ENCODE measurements around the gene DOC2B.
"Not testable (repeated sequence)": the region's sequence is repeated elsewhere in the genome, so short reads cannot be mapped to it uniquely, and the experiment has no call there.

Gene DOC2B

DNA sequence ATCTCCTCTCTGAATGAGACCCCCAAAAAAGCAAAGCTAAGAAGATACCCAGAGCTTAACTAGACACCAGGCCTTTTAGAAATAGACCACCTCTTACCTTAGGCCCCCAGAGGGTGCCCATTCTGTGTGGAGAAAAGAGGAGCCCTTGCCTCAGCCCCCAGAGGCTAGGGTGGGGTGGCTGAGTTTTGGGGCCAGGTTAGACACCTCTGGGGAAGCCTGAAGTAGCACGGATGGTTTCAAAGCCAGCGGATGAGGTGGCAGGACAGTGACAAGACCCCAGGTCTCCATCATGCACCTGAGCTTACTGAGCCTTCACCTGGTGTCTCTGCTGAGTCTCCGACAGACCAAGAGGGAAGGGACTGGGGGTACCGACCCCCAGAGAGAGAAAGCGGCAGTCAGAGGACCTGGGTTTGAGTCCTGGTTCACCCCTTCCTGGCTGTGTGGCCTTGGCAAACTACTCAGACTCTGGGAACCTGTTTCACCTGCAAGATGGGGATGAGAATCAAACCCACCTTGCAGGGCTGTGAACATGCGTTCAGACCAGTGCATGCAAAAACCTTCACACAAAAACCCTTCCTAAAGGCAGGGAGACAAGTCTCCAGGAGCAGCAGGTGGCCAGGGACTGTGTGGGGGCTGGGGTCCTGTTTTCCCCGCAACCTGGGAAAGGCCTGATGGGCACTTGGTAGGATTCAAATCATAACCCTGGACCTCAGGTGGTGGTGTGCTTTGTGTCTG is 36.3 kb downstream of the DOC2B start:
- ATAC-seq, result no peak

DNA sequence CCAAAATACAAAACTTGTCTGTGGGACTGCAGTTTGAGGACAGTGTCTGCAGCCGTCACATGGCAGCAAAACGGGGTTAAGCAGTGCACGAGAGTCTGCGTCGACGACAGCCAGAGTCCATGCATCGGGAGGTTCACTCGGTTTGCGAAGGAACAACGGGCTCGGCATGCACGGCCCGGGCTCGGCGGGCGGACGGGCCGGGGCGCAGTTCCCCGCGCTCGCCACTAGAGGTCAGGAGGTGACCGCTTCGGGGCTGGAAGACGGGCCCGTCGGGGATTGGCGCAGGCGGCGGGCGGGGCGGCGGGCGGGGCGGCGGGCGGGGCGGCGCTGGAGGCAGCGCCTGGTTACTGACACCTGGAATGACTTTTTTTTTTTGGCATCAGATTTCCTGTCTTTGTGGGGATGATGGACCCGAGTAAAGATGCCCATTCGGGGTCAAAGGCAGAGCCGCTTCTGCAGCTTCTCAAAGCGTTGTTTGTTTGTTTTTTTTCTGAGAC is 37.6 kb downstream of the DOC2B start:
- DNase-seq (peak; percentile 92), ATAC-seq (peak; percentile 76)

More for the DNA sequence above, 36.3 kb downstream of the DOC2B start:
- no peak for DNase-seq

DNA sequence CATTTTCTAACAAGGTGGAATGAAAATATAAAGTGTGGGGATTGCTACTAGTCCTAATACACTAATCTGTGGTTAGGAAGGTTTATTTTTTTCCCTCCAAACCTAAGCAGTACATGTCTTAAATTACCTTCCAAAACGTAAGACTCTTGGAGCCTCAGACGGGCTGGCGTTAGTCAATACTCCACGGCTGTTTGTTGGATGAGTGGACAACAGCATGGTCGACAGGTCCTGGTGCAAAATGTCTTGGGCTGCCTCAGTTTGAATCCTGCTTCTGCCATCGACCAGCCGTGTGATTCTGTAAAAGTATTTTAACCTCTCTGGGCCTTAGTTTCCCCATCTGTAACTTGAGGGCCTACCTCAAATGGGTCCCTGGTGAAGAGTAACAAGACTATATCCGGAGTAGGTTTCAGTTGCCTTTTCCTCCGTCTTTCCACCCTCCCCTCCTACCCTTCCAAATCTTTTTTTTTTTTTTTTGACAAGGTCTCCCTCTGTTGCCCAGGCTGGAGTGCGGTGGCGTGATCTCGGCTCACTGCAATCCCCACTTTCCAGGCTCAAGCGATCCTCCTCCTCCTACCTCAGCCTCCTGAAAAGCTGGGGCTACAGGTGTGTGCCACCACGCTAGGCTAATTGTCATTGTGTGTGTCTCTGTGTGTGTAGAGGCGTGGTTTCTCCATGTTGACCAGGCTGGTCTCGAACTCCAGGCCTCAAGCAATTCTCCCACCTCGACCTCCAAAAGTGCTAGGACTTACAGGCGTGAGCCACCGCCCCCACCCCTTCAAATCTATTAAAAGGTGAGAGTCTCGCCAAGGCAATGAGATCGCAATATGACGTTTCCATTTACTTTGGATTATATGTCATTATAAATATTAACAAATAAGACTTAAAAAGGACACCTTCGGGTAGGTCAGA is 38.3 kb downstream of the DOC2B start:
- no peak for ATAC-seq
- DNase-seq, result no peak

DNA sequence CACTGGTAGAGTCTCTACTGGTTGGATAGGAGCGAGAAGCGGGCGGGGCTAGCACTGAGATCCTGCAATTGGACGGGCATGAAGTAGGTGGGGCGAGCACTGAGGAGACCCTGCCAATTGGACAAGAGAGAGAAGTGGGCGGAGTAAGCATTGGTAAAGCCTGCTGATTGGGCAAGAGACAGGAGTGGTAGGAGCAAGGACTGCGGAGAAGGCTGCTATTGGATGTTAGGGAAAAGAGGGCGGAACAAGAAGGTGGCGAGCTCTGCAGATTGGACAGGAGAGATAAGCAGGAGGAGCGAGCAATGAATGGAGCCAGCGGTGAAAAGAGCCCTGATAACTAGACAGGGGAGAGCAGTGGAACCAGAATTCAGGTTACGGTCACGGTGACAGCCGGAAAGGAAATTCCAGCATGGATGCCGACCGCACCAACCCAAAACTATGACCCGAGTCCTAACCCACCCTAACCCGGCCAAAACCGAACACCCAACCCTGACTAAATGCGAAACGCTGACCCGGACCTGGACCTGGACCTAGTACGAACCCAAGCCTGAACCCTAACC is 39.3 kb downstream of the DOC2B start:
- peak; percentile 35 for DNase-seq

DNA sequence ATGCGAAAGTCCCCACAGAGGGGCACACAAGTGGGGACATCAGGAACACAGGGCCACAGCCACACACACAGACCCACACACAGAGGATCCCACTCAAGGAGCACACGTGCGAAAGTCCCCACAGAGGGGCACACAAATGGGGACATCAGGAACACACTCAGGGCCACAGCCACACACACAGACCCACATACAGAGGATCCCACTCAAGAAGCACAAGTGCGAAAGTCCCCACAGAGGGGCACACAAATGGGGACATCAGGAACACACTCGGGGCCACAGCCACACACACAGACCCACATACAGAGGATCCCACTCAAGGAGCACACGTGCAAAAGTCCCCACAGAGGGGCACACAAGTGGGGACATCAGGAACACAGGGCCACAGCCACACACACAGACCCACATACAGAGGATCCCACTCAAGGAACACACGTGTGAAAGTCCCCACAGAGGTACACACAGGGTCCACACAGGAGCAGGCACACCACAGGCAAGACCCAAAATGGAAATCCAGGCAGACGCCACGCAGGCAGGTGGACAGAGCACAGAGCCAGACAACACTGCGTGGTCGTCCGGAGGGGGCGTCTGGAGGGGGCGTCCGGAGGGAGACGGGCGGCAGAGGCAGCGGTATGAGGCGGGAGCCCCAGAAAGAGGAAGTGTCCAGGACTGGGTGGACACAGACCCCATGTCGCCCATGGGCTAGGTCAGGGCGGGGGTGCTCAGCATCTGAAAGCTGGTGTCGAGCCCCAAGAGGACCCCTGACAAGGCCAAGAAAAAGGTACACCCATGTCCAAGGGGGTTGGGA is 41.8 kb downstream of the DOC2B start:
- not testable (repeated sequence) for DNase-seq, ATAC-seq

More for the DNA sequence above, 39.3 kb downstream of the DOC2B start:
- no peak for ATAC-seq

DNA sequence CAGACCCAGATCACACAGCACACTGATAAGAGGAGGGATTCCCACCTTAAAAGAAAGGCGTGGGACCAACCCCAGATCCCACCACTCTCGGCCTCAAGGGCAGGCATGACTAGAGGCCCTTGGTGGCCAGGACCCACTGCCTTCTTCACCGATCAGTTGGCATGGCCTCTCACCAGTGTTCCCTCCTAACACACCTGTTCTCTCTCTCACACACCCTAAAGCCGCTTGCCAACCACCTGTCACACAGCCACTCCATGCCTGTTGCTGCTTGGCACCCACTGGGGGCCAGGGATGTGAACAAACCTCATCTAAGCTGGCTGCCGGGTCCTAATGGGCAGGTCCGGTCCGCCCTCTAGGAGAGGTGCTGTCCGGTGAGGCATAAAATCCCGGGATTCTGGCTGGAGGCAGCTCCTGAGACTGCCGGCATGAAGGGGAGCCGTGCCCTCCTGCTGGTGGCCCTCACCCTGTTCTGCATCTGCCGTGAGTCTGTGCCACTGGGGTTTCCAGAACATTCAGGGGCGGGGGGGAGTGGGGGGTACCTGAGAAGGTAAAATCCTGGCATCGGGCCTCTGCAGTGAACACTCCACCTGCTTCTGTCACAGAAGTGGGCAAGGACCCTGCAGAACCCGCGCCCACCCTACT is 44.2 kb downstream of the DOC2B start, which contains the start of gene SCGB1C2:
Gene SCGB1C2, plus strand, starts transcription at position 404 of the 642 bp plus-strand sequence. Its CDS starts 22 bp downstream, at position 426.
- not testable (repeated sequence) for ATAC-seq, DNase-seq

DNA sequence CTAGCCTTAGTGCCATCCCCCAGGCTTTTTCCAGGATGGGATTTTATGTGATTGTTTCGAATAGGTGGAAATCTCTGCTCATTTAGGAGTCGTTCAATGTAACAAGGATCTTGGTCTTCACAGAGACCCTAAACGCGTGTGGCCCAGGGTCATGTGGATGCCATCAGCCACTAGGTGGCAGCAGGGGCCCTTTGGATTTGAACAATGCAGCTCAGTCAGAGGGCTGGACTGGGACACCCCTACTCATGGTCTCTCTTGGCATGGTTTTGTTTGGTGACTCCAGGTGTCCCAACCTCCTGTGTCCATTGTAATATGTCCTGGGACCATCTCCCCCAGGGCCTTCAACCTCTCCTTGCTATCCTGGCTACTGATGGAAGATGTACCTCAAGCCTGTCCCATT is 44.9 kb downstream of the DOC2B start:
- DNase-seq (peak; percentile 74), ATAC-seq (peak; percentile 77)

DNA sequence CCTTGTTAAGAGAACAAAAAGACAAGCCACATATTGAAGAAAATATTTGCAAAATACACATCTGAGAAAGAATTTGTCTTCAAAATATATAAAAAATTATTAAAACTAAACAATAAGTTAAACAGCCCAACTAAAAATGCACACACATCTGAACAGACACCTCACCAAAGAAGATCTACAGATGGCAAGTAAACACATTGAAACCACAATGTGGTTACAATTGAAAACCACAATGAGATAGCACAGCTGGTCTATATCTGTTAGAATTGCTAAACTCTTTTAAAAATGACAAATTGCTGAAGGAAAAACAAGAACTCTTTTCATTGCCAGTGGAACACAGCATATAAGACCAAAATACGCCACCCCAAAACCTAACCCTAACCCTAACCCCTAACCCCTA is 45.6 kb downstream of the DOC2B start:
- not testable (repeated sequence) for DNase-seq, ATAC-seq

DNA sequence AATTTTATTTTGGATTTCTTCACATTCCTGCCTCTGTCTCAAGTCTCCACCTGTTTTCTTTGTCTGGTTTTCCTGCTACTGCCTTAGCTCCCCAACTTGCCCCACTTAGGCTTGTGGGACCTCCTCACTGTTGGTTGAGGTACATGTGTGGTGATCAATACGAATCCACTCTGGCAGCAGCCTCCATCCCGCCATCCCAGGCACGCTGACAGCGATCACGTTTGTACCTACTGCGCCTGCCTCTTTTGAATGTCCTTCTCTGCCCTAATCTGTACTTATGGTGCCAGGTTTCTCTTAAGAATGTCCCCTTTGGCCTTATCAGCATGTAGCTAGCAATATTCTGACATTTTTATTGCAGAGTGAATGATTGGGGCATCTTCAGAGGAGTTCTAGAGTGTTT is 46.4 kb downstream of the DOC2B start:
- ATAC-seq, DNase-seq: not testable (repeated sequence)

DNA sequence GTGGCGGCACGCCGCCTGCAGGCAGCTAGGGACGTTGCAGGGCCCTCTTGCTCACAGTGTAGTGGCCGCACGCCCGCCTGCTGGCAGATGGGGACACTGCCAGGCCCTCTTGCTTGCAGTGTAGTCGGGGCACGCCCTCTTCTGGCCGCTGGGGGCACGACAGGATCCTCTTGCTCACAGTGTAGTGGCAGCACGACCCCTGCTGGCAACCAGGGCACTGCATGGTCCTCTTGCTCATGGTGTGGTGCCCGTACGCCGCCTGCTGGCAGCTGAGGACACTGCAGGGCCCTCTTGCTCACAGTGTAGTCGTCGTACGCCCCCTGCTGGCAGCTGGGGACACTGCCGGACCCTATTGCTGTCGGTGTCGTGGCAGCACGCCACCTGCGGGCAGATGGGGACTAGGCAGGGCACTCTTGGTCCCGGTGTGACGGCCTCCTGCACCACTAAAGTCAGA is 47.1 kb downstream of the DOC2B start:
- not testable (repeated sequence) for DNase-seq
- peak; percentile 89 for ATAC-seq

DNA sequence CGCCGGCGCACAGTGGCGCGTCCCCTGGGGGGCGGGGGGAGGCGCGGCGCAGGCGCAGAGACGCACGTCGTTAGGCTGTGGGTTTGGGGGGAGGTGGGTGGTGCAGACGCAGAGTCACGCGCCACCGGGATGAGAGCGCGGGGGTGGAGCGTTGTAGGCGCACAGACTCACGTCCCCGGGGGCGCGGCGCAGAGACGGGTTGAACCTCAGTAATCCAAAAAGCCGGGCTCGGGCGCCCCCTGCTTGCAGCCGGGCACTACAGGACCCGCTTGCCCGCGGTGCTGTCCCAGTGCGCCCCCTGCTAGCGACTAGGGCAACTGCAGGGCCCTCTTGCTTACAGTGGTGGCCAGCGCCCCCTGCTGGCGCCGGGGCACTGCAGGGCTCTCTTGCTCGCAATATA is 47.5 kb downstream of the DOC2B start:
- not testable (repeated sequence) for DNase-seq, ATAC-seq

DNA sequence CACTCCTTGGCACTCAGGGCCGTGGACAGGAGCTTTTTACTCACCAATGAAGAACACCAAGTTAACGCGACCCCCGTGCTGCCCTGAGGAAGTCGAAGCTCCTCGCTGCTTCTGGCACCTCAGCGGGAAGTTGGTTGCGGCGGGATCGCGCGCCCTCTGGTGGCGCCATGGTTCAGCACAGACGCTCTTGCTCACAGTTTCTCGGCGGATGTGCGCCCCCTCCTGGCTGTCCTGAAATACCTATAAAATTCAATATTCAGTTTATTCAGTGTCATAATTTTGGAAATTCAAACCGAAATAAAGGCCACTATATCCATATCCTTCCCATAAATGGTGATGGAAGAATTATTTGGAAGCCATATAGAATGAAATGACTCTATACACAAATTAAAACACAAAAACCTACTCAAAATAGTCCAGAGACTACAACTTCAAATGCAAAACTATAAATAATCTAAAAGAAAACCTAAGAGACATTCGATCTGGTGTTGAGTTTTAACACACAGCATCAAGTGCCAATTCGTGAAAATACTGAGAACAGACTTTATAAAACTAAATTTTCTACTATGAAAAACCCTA is 63.0 kb downstream of the DOC2B start:
- peak; percentile 76 for DNase-seq

DNA sequence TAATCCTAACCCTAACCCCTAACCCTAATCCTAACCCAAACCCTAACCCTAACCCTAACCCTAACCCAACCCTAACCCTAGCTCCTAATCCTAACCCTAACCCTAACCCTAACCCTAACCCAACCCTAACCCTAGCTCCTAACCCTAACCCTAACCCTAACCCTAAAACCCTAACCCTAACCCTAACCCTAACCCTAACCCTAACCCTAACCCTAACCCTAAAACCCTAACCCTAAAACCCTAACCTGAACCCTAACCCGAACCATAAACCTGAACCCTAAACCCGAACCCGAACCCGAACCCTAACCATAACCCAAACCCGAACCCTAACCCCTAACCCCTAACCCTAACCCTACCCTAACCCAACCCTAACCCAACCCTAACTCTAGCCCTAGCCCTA is 68.3 kb downstream of the DOC2B start:
- ATAC-seq, DNase-seq: not testable (repeated sequence)

More for the DNA sequence above, 63.0 kb downstream of the DOC2B start:
- not testable (repeated sequence) for ATAC-seq
